ENCODE measurements around the gene PRKCQ.

DNA sequence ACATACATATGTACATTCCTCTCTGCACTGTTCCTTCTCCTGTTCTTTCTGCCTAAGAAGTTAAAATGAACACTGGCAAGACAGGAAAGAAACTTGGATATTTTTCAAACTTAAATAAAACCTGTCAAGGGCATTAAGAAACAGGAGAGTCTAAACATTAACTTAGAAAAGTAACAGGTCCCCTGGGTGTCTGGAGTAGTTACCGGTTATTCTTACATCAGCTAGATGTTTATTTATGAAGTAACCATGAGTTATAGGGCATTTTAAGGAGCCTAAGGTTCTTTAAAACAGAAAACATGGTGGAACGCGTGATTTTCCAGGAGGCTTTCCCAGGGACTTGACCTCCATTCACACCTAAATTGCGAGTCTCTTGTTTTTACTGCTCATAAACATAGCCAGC is 148.2 kb downstream of the PRKCQ start:
- TF ChIP-seq POLR2A (IDR thresholded peaks at IDR 0.05; ENCODE audit: low read depth, low read length) (no peak), POLR2AphosphoS5 (IDR thresholded peaks at IDR 0.05; ENCODE audit: low read depth, low read length) (no peak)
